ENCODE results near the gene PIPOX.

- TF ChIP-seq POLR2A (IDR thresholded peaks at IDR 0.05) (no peak), CTCF (IDR thresholded peaks at IDR 0.05) (no peak)
These were observed 3.5 kb downstream of the PIPOX start for GRCh38 chr17:29046473-29046839.

Data from right lobe of liver (tissue), 4 donors.